Measurements from ENCODE around the gene DNAJC25. TPM values are rescaled to one million over a fixed set of nuclear protein-coding genes. Genes with fewer than 3 reads are reported as not detected.

The DNAJC25 gene
- polyA plus RNA-seq, 3 donors, result 1.1 to 6.0 (median 1.6) TPM

- H3K9me3 Mint-ChIP-seq, result no peaks in the 10 kb centered on the region
- peaks cover 42% of the 10 kb centered on the region for H3K4me1 Mint-ChIP-seq
Measured at GRCh38 chr9:111633389-111633736, 2.2 kb downstream of the DNAJC25 start.

GRCh38 chr9:111634860-111635259 lies 3.7 kb downstream of the DNAJC25 start:
- H3K4me1 ChIP-seq (ENCODE audit: control insufficient read depth in 1 of 2, insufficient read depth in 2 of 2, low read length in 2 of 2), result peaks cover 21 to 23% of the 10 kb centered on the region in 2 donors
- peaks cover 42% of the 10 kb centered on the region for H3K4me1 Mint-ChIP-seq
- peaks cover 27% of the 10 kb centered on the region for H4K20me1 ChIP-seq (ENCODE audit: insufficient read depth, low read length)
- no peak overlapping the region for H3K27ac ChIP-seq (ENCODE audit: low read depth in 1 of 2, low read length in 2 of 2)
- H3K27me3 ChIP-seq (ENCODE audit: control insufficient read depth in 2 of 2, insufficient read depth in 2 of 2, low read length in 2 of 2), result no peaks in the 10 kb centered on the region
- TF ChIP-seq CTCF (IDR thresholded peaks at IDR 0.05), result no peak
- no peak overlapping the region for H3K4me3 Mint-ChIP-seq
- H3K9ac ChIP-seq (ENCODE audit: insufficient read depth, low read length, poor library complexity, severe bottlenecking), result no peak overlapping the region
- DNase-seq, result no peak
- no peaks in the 10 kb centered on the region for H3K36me3 ChIP-seq (replicated peaks in 1 of 2; ENCODE audit: control insufficient read depth in 1 of 2, insufficient read depth in 2 of 2, low read length in 2 of 2)
- no peak overlapping the region for H3K4me3 ChIP-seq (replicated peaks in 1 of 3; ENCODE audit: low read depth in 2 of 3, low read length in 3 of 3)
- peaks cover 81% of the 10 kb centered on the region for H3K79me2 ChIP-seq (ENCODE audit: insufficient read depth, low read length)
- no peak overlapping the region for H2AFZ ChIP-seq (ENCODE audit: insufficient read depth, low read depth, low read length, poor library complexity, severe bottlenecking)
- no peak overlapping the region for H3K4me2 ChIP-seq (replicated peaks; ENCODE audit: extremely low read depth, low read length, poor library complexity, severe bottlenecking)
- no peaks in the 10 kb centered on the region for H3K27me3 Mint-ChIP-seq (ENCODE audit: low read depth in 3 of 3)
- H3K36me3 Mint-ChIP-seq, result peaks cover 5 to 6% of the 10 kb centered on the region in 2 donors
- peaks cover 0 to 2% (median 0%) of the 10 kb centered on the region in 7 donors for H3K9me3 Mint-ChIP-seq
- intact Hi-C loops (cut with micrococcal nuclease), result loop anchor here in 1 of 2 donors (5.0 kb wide), 1 partner anchor 153 kb away; the partner anchor contains the start of gene ECPAS
- no CpG with 5 or more reads among the region's 1 CpG for WGBS (ENCODE audit: insufficient coverage)
- H3K9me3 ChIP-seq (replicated peaks in 1 of 2; ENCODE audit: control insufficient read depth in 1 of 2, insufficient read depth in 1 of 2, low read length in 2 of 2), result no peaks in the 10 kb centered on the region
- H3K27ac Mint-ChIP-seq, result no peak overlapping the region

More at GRCh38 chr9:111633389-111633736, 2.2 kb downstream of the DNAJC25 start:
- no peaks in the 10 kb centered on the region for H3K36me3 ChIP-seq (replicated peaks in 1 of 2; ENCODE audit: control insufficient read depth in 1 of 2, insufficient read depth in 2 of 2, low read length in 2 of 2)
- H3K4me1 ChIP-seq (ENCODE audit: control insufficient read depth in 1 of 2, insufficient read depth in 2 of 2, low read length in 2 of 2), result peaks cover 21 to 23% of the 10 kb centered on the region in 2 donors
- H3K36me3 Mint-ChIP-seq, result peaks cover 5 to 6% of the 10 kb centered on the region in 2 donors
- H3K27ac Mint-ChIP-seq, result peak overlapping the region in 3 of 7 donors; percentile 7 to 21 (median 10)
- TF ChIP-seq CTCF (IDR thresholded peaks at IDR 0.05), result no peak
- intact Hi-C loops (cut with micrococcal nuclease), result loop anchor here in 1 of 2 donors (5.0 kb wide), 1 partner anchor 151 kb away; the partner anchor contains the start of gene ECPAS
- peaks cover 0 to 2% (median 0%) of the 10 kb centered on the region in 3 donors for H3K27me3 Mint-ChIP-seq (ENCODE audit: low read depth in 3 of 3)
- H4K20me1 ChIP-seq (ENCODE audit: insufficient read depth, low read length), result peaks cover 27% of the 10 kb centered on the region
- H3K4me2 ChIP-seq (replicated peaks; ENCODE audit: extremely low read depth, low read length, poor library complexity, severe bottlenecking), result no peak overlapping the region
- H3K4me3 ChIP-seq (replicated peaks in 1 of 3; ENCODE audit: low read depth in 2 of 3, low read length in 3 of 3), result no peak overlapping the region
- no peak overlapping the region for H3K27ac ChIP-seq (ENCODE audit: low read depth in 1 of 2, low read length in 2 of 2)
- 83% methylated on average over 1 of the region's 1 CpG for WGBS (ENCODE audit: insufficient coverage)
- H3K79me2 ChIP-seq (ENCODE audit: insufficient read depth, low read length), result peaks cover 66% of the 10 kb centered on the region
- no peak overlapping the region for H3K4me3 Mint-ChIP-seq
- DNase-seq, result no peak
- H2AFZ ChIP-seq (ENCODE audit: insufficient read depth, low read depth, low read length, poor library complexity, severe bottlenecking), result no peak overlapping the region
- H3K9ac ChIP-seq (ENCODE audit: insufficient read depth, low read length, poor library complexity, severe bottlenecking), result no peak overlapping the region
- no peaks in the 10 kb centered on the region for H3K9me3 ChIP-seq (replicated peaks in 1 of 2; ENCODE audit: control insufficient read depth in 1 of 2, insufficient read depth in 1 of 2, low read length in 2 of 2)
- no peaks in the 10 kb centered on the region for H3K27me3 ChIP-seq (ENCODE audit: control insufficient read depth in 2 of 2, insufficient read depth in 2 of 2, low read length in 2 of 2)

Measured in CD14-positive monocyte (primary cell).